Measurements from ENCODE around the gene SYF2. TPM values are rescaled to one million over a fixed set of nuclear protein-coding genes. Genes with fewer than 3 reads are reported as not detected.
"Not testable (repeated sequence)": the region's sequence is repeated elsewhere in the genome, so short reads cannot be mapped to it uniquely, and the experiment has no call there.

SYF2 gene
- total RNA-seq, result 10 to 100 TPM; 67.9 to 92.2 (median 75.3) TPM
- total RNA-seq (2013), result 98.3 TPM

GRCh38 chr1:25232027-25232865 lies at the start of gene SYF2:
TSS of gene SYF2 (minus strand) at chr1:25232502. CDS start at chr1:25232467, 35 bp downstream.
- Histone ChIP-seq H3K9me3 (ENCODE audit: control insufficient read depth, insufficient read depth, low read length) (no peaks in the 10 kb centered on the region), H3K4me1 (ENCODE audit: control insufficient read depth, insufficient read depth, low read length) (peaks cover 21% of the 10 kb centered on the region), H3K27me3 (ENCODE audit: control insufficient read depth, insufficient read depth, low read length) (no peaks in the 10 kb centered on the region), H3K4me3 (ENCODE audit: low read length) (peak within 1 kb of the TSS; percentile 68), H3K36me3 (ENCODE audit: control insufficient read depth, insufficient read depth, low read length) (peaks cover 27% of the 10 kb centered on the region), H3K27ac (ENCODE audit: low read length) (peak within 1 kb of the TSS; percentile 87)
- no peaks in the 10 kb centered on the region for H3K27me3 Mint-ChIP-seq (ENCODE audit: low read depth in 2 of 2)
- intact Hi-C loops (cut with micrococcal nuclease), result loop anchor here (1.0 kb wide), 1 partner anchor 15 kb away; the partner anchor contains the start of gene RSRP1
- H3K36me3 Mint-ChIP-seq, result peaks cover 13% of the 10 kb centered on the region
- H3K4me3 Mint-ChIP-seq, result no peak within 1 kb of the TSS
- WGBS (ENCODE audit: insufficient coverage), result under 1% methylated on average over 54 of the region's 54 CpGs
- no peaks in the 10 kb centered on the region for H3K9me3 Mint-ChIP-seq
- ATAC-seq (peak; percentile 87 to 95 (median 91)), DNase-seq (peak; percentile 85 to 97)
- no peak within 1 kb of the TSS for H3K27ac Mint-ChIP-seq
- no peak for TF ChIP-seq CTCF (IDR thresholded peaks at IDR 0.05)
- H3K4me1 Mint-ChIP-seq, result peaks cover 0 to 5% of the 10 kb centered on the region in 2 donors

DNA sequence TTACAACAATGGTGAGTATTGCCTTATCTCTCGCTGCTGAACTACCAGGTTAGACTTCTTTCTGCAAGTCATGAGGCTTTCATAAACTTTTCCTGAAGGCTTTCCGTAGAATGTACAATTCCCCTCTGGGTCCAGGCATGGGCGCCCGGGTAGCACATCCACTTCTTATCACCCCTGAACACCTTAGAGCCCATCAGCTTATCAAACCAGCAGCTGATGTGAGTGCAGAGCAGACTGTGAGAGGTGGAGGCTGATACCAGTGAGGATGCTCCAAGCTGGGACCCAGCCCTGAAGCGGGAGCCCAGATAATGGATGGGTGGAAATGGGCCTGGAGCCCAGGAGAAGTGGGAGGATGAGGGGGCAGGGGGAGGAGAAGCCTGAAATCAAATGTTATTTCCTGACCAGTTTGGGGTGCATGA lies 47.4 kb upstream of the SYF2 start:
- H3K27me3 Mint-ChIP-seq (ENCODE audit: low read depth in 2 of 2); H3K4me3 ChIP-seq (ENCODE audit: low read length); H3K4me3 Mint-ChIP-seq; H3K9me3 ChIP-seq (ENCODE audit: control insufficient read depth, insufficient read depth, low read length); H3K27me3 ChIP-seq (ENCODE audit: control insufficient read depth, insufficient read depth, low read length); H3K36me3 ChIP-seq (ENCODE audit: control insufficient read depth, insufficient read depth, low read length); H3K27ac Mint-ChIP-seq; DNase-seq; H3K36me3 Mint-ChIP-seq; H3K4me1 ChIP-seq (ENCODE audit: control insufficient read depth, insufficient read depth, low read length); ATAC-seq; H3K27ac ChIP-seq (ENCODE audit: low read length); H3K9me3 Mint-ChIP-seq; H3K4me1 Mint-ChIP-seq; intact Hi-C loops (cut with micrococcal nuclease): not testable (repeated sequence)
- no CpG with 5 or more reads among the region's 5 CpGs for WGBS (ENCODE audit: insufficient coverage)

DNA sequence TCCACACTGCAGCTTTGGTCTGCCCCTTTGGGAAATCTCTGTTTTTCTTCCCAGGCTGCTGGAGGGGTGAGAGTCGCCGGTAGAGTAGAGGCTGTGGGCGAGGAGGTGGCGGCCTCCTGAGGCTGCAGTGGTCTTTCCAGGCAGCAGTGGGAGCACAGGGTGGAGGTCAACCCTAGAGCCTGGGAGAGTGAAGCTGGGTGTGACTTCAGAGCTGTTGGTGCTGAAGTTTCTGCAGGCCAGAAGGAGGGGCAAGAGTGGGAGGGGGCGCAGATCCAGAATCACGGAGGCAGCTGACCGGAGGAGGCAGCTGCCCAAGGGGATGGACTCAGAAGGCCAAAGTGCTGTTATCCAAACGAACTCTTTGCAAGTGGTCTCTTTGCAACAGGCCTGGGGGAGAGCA lies 46.5 kb upstream of the SYF2 start:
- H3K9me3 Mint-ChIP-seq; H3K36me3 ChIP-seq (ENCODE audit: control insufficient read depth, insufficient read depth, low read length); H3K9me3 ChIP-seq (ENCODE audit: control insufficient read depth, insufficient read depth, low read length); H3K27ac Mint-ChIP-seq; H3K4me1 ChIP-seq (ENCODE audit: control insufficient read depth, insufficient read depth, low read length); H3K27ac ChIP-seq (ENCODE audit: low read length); intact Hi-C loops (cut with micrococcal nuclease); H3K27me3 Mint-ChIP-seq (ENCODE audit: low read depth in 2 of 2); H3K4me3 Mint-ChIP-seq; H3K4me1 Mint-ChIP-seq; H3K4me3 ChIP-seq (ENCODE audit: low read length); DNase-seq; H3K27me3 ChIP-seq (ENCODE audit: control insufficient read depth, insufficient read depth, low read length); ATAC-seq; H3K36me3 Mint-ChIP-seq: not testable (repeated sequence)
- WGBS (ENCODE audit: insufficient coverage), result 100% methylated on average over 2 of the region's 8 CpGs

- H3K36me3 ChIP-seq (ENCODE audit: control insufficient read depth, insufficient read depth, low read length); H3K9me3 ChIP-seq (ENCODE audit: control insufficient read depth, insufficient read depth, low read length); H3K36me3 Mint-ChIP-seq; DNase-seq; intact Hi-C loops (cut with micrococcal nuclease); H3K4me1 ChIP-seq (ENCODE audit: control insufficient read depth, insufficient read depth, low read length); H3K4me3 ChIP-seq (ENCODE audit: low read length); H3K4me1 Mint-ChIP-seq; H3K9me3 Mint-ChIP-seq; H3K27me3 Mint-ChIP-seq (ENCODE audit: low read depth in 2 of 2); ATAC-seq; H3K4me3 Mint-ChIP-seq; H3K27me3 ChIP-seq (ENCODE audit: control insufficient read depth, insufficient read depth, low read length); H3K27ac ChIP-seq (ENCODE audit: low read length): not testable (repeated sequence)
- 100% methylated on average over 1 of the region's 2 CpGs for WGBS (ENCODE audit: insufficient coverage)
- peak overlapping the region in 1 of 2 donors; percentile 34 for H3K27ac Mint-ChIP-seq
Observed at GRCh38 chr1:25278358-25278757, 46.1 kb upstream of the SYF2 start.

- H3K4me3 Mint-ChIP-seq; H3K36me3 Mint-ChIP-seq; H3K27ac ChIP-seq (ENCODE audit: low read length); intact Hi-C loops (cut with micrococcal nuclease); ATAC-seq; H3K36me3 ChIP-seq (ENCODE audit: control insufficient read depth, insufficient read depth, low read length); H3K4me1 Mint-ChIP-seq; H3K27ac Mint-ChIP-seq; H3K4me3 ChIP-seq (ENCODE audit: low read length); DNase-seq; H3K4me1 ChIP-seq (ENCODE audit: control insufficient read depth, insufficient read depth, low read length); H3K27me3 ChIP-seq (ENCODE audit: control insufficient read depth, insufficient read depth, low read length); H3K9me3 ChIP-seq (ENCODE audit: control insufficient read depth, insufficient read depth, low read length); H3K9me3 Mint-ChIP-seq; H3K27me3 Mint-ChIP-seq (ENCODE audit: low read depth in 2 of 2): not testable (repeated sequence)
- WGBS (ENCODE audit: insufficient coverage), result no CpG with 5 or more reads among the region's 1 CpG
Observed at GRCh38 chr1:25277295-25277694, 45.0 kb upstream of the SYF2 start.

GRCh38 chr1:25275648-25276047 lies 43.3 kb upstream of the SYF2 start:
- H3K27me3 Mint-ChIP-seq (ENCODE audit: low read depth in 2 of 2); H3K27me3 ChIP-seq (ENCODE audit: control insufficient read depth, insufficient read depth, low read length); intact Hi-C loops (cut with micrococcal nuclease); H3K36me3 ChIP-seq (ENCODE audit: control insufficient read depth, insufficient read depth, low read length); H3K4me3 Mint-ChIP-seq; H3K36me3 Mint-ChIP-seq; H3K9me3 ChIP-seq (ENCODE audit: control insufficient read depth, insufficient read depth, low read length); H3K4me3 ChIP-seq (ENCODE audit: low read length); H3K4me1 Mint-ChIP-seq; ATAC-seq; H3K27ac Mint-ChIP-seq; H3K9me3 Mint-ChIP-seq; H3K4me1 ChIP-seq (ENCODE audit: control insufficient read depth, insufficient read depth, low read length); DNase-seq; H3K27ac ChIP-seq (ENCODE audit: low read length): not testable (repeated sequence)
- 74% methylated on average over 2 of the region's 4 CpGs for WGBS (ENCODE audit: insufficient coverage)

- H3K4me3 ChIP-seq (ENCODE audit: low read length); H3K27me3 ChIP-seq (ENCODE audit: control insufficient read depth, insufficient read depth, low read length); H3K36me3 Mint-ChIP-seq; H3K27me3 Mint-ChIP-seq (ENCODE audit: low read depth in 2 of 2); H3K27ac Mint-ChIP-seq; H3K36me3 ChIP-seq (ENCODE audit: control insufficient read depth, insufficient read depth, low read length); intact Hi-C loops (cut with micrococcal nuclease); ATAC-seq; H3K27ac ChIP-seq (ENCODE audit: low read length); H3K4me1 Mint-ChIP-seq; DNase-seq; H3K4me1 ChIP-seq (ENCODE audit: control insufficient read depth, insufficient read depth, low read length); H3K4me3 Mint-ChIP-seq; H3K9me3 Mint-ChIP-seq; H3K9me3 ChIP-seq (ENCODE audit: control insufficient read depth, insufficient read depth, low read length): not testable (repeated sequence)
- WGBS (ENCODE audit: insufficient coverage), result 79% methylated on average over 5 of the region's 8 CpGs
Observed at GRCh38 chr1:25272238-25272637, 39.9 kb upstream of the SYF2 start, which contains the start of gene RHD. TSS of gene RHD (plus strand) at chr1:25272509. CDS start at chr1:25272548, 39 bp downstream.
